Tibial nerve (tissue), 4 donors: ENCODE measurements around the gene SMIM20.

Experiments used
- CTCF ChIP-seq, 5 experiments: fragments of 200-600 bp in 3 of 5; fragments of 450-650 bp in 2 of 5; sonication (generic) in 3 of 5; IDR thresholded peaks; one replicate each; pipeline ENCODE4 v1.5.1; 2016 to 2019; ENCODE audit warnings: antibody characterized with exemption in 5 of 5, mild to moderate bottlenecking in 3 of 5, moderate library complexity in 2 of 5
- EP300 ChIP-seq, 2 donors: sonication (generic); formaldehyde crosslinking; IDR thresholded peaks; one replicate each; pipeline ENCODE4 v1.6.1; 2017; ENCODE audit warnings: antibody characterized with exemption in 2 of 2, mild to moderate bottlenecking in 1 of 2

GRCh38 chr4:25908491-25908901 lies 5.5 kb upstream of the SMIM20 start:
- TF ChIP-seq CTCF (IDR thresholded peaks at IDR 0.05), result no peak
- no peak for TF ChIP-seq EP300 (IDR thresholded peaks at IDR 0.05)
